Esophagus (tissue), 2 donors: ENCODE results near the gene KRIT1. TPM values are rescaled to one million over a fixed set of nuclear protein-coding genes. Genes with fewer than 3 reads are reported as not detected.

Experiments used
- H3K27ac ChIP-seq, 2 donors: one replicate each; pipeline ENCODE4 v1.5.1; 2013; ENCODE audit warnings: low read depth in 2 of 2, mild to moderate bottlenecking in 2 of 2, inconsistent platforms in 1 of 2, low read length in 1 of 2, moderate library complexity in 1 of 2
- H3K27me3 ChIP-seq, 2 donors: one replicate each; pipeline ENCODE4 v1.6.1; 2013; ENCODE audit warnings: low read length in 2 of 2, control low read depth in 1 of 2, mild to moderate bottlenecking in 1 of 2; ENCODE audit not compliant: insufficient read depth in 2 of 2, control insufficient read depth in 1 of 2
- H3K36me3 ChIP-seq, 2 donors: one replicate each; pipeline ENCODE4 v1.6.1; 2013; ENCODE audit warnings: low read length in 1 of 2; ENCODE audit not compliant: control insufficient read depth in 2 of 2, insufficient read depth in 2 of 2
- H3K4me1 ChIP-seq, 2 donors: one replicate each; pipeline ENCODE4 v1.6.1; 2013; ENCODE audit warnings: low read length in 1 of 2; ENCODE audit not compliant: control insufficient read depth in 2 of 2, insufficient read depth in 2 of 2
- H3K4me3 ChIP-seq, 2 donors: one replicate each; pipeline ENCODE4 v1.5.1; 2013; ENCODE audit warnings: low read length in 2 of 2, mild to moderate bottlenecking in 2 of 2, low read depth in 1 of 2, moderate library complexity in 1 of 2
- H3K9me3 ChIP-seq, 2 donors: one replicate each; pipeline ENCODE4 v1.6.1; 2013; ENCODE audit warnings: mild to moderate bottlenecking in 2 of 2, low read depth in 1 of 2, low read length in 1 of 2, moderate library complexity in 1 of 2; ENCODE audit not compliant: control insufficient read depth in 2 of 2, insufficient read depth in 1 of 2
- WGBS, 2 donors: extraction: QIAGEN DNeasy Blood & Tissue Kit; methylation state at CpG; one replicate each; pipeline ENCODE4 v1.1.7; 2013; 5-methylcytosine and 5-hydroxymethylcytosine counted together
- polyA plus RNA-seq, 2 donors: library from polyadenylated mRNA; stranded (reverse); fragments of 200-250 nt; gene quantifications; one replicate each; pipeline ENCODE4 v1.2.3, GENCODE V29; 2013
- donor health status: healthy with polysubstance abuse.
- donor health status: Bipolar disorder and iron deficiency.

The KRIT1 gene
- polyA plus RNA-seq, 2 donors, result 13.7 to 15.3 TPM

DNA sequence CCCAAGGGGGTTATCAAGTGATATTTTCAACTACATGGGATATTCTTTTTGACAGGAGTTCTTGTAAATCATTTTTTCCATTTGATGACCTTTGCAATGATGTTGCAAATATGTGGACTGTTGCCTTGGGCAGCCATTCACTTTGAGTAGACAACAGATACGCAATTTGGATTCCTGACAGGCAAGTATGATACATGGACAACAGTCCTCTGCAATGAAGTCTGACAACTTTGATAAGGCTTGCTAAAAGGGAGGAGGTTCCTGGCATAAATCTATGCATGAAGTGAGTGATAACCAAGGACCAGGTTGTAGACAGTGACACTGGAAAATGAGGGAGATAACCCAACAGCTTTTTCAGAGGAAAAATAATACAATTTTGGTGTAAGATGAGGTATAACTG lies 84.4 kb downstream of the KRIT1 start:
- no peak overlapping the region for H3K4me3 ChIP-seq
- no peaks in the 10 kb centered on the region for H3K36me3 ChIP-seq
- WGBS, 2 donors, result 83 to 88% methylated on average over 1 of the region's 1 CpG
- no peak overlapping the region for H3K27ac ChIP-seq
- H3K27me3 ChIP-seq, result peaks cover 0 to 2% of the 10 kb centered on the region in 2 donors
- H3K9me3 ChIP-seq, result no peaks in the 10 kb centered on the region
- no peaks in the 10 kb centered on the region for H3K4me1 ChIP-seq

DNA sequence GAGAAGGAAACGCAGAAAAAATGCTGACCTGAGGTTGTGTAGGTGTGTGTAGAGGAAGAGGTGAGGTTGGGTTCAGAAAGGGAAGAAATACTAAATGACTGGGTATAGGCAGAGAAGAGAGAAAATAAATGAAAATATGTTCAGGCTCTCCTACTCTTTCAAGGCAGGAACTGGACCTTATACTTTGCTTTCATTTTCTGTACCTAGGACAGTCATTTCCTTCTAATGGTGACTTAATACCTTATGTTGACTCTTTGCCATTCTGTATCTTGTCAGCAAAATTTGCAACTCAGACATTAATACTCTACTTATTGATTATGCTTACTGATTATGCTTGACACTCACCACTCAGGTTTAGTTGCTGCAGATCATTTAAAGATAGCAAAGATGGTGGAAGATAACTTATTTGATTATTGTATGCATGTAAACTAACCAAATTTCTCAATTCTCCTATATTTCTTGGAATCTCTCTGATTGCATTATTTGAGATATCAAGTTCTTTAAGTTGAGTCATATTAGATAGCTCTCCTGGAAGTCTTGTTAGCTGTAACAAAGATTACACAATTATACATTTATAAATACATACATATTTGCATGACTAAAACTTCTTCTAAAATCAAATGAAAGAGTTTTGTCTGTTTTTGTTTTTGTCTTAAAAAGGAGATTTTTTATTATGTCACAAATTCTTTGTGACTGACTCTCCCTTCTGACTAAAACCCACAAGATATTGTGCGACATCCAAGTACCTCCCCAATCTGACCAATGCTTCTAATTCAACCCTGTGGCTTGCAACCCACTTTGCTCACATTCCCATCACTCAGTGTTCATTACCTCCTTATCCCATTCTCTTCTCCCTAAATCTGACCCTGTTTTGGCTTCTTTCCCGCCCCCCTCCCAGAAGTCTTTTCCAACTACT lies 86.8 kb downstream of the KRIT1 start:
- H3K4me3 ChIP-seq, result no peak overlapping the region
- no peak overlapping the region for H3K27ac ChIP-seq
- H3K4me1 ChIP-seq, result no peaks in the 10 kb centered on the region
- H3K9me3 ChIP-seq, result no peaks in the 10 kb centered on the region
- peaks cover 0 to 2% of the 10 kb centered on the region in 2 donors for H3K27me3 ChIP-seq
- H3K36me3 ChIP-seq, result no peaks in the 10 kb centered on the region
- WGBS, 2 donors, result 87 to 92% methylated on average over 3 of the region's 3 CpGs

GRCh38 chr7:92156990-92157389 lies 88.7 kb downstream of the KRIT1 start:
- no peaks in the 10 kb centered on the region for H3K36me3 ChIP-seq
- no peak overlapping the region for H3K4me3 ChIP-seq
- H3K9me3 ChIP-seq, result no peaks in the 10 kb centered on the region
- H3K4me1 ChIP-seq, result no peaks in the 10 kb centered on the region
- no peaks in the 10 kb centered on the region for H3K27me3 ChIP-seq
- no peak overlapping the region for H3K27ac ChIP-seq

- H3K27me3 ChIP-seq, result no peaks in the 10 kb centered on the region
- WGBS, 2 donors, result 89 to 93% methylated on average over 1 of the region's 1 CpG
- H3K4me3 ChIP-seq, result no peak overlapping the region
- H3K27ac ChIP-seq, result no peak overlapping the region
- no peaks in the 10 kb centered on the region for H3K9me3 ChIP-seq
- H3K4me1 ChIP-seq, result no peaks in the 10 kb centered on the region
- H3K36me3 ChIP-seq, result no peaks in the 10 kb centered on the region
Observed at GRCh38 chr7:92155108-92155739, 90.5 kb downstream of the KRIT1 start.

DNA sequence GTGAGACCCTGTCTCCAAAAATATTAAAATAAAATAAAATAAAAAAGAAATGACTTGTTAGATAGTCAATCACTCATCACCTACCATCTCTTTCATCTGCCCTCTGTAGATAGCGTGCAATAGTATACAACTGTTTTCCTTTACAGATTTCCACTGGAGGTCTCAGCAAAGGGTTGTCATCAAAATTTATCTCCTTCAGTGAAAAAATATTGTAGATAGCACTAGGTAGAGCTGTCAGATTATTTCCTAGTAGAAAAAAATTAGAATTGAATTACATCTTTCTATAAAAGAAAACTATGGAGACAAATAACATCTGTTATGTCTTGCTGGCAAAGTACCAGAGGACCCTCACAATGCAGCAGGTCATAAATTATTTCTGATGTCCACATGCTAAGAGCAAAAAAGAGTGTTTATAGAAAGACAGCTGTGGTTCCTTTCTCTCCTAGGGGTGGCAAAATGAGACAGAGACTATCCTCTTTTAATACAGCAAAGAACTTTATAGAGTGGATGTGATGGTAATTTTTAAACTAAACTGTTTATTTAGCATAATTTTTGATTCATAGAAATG lies 95.2 kb downstream of the KRIT1 start:
- H3K4me1 ChIP-seq, result no peaks in the 10 kb centered on the region
- H3K27ac ChIP-seq, result no peak overlapping the region
- H3K4me3 ChIP-seq, result no peak overlapping the region
- no peaks in the 10 kb centered on the region for H3K9me3 ChIP-seq
- no peaks in the 10 kb centered on the region for H3K36me3 ChIP-seq
- H3K27me3 ChIP-seq, result no peaks in the 10 kb centered on the region
- 79 to 80% methylated on average over 1 of the region's 1 CpG for WGBS, 2 donors

- H3K4me3 ChIP-seq, result no peak overlapping the region
- no peaks in the 10 kb centered on the region for H3K27me3 ChIP-seq
- no peak overlapping the region for H3K27ac ChIP-seq
- WGBS, 2 donors, result 93 to 96% methylated on average over 5 of the region's 5 CpGs
- no peaks in the 10 kb centered on the region for H3K36me3 ChIP-seq
- no peaks in the 10 kb centered on the region for H3K4me1 ChIP-seq
- H3K9me3 ChIP-seq, result no peaks in the 10 kb centered on the region
Observed at GRCh38 chr7:92149736-92150239, 95.9 kb downstream of the KRIT1 start.

Other genes starting within 250 kb of the KRIT1 start
- gene CYP51A1, start 111.4 kb downstream of the KRIT1 start, polyA plus RNA-seq, result 10 to 100 TPM; 27.9 to 40.8 TPM
- gene LRRD1, start 66.8 kb downstream of the KRIT1 start, polyA plus RNA-seq, result under 1 TPM in 1 of 2 donors, not detected in 1; 0.01 TPM
- 1 to 10 TPM; 7.1 to 8.7 TPM for gene ANKIB1, start 60 bp upstream of the KRIT1 start, polyA plus RNA-seq
- gene GATAD1, start 201.6 kb upstream of the KRIT1 start, polyA plus RNA-seq, result 10 to 100 TPM; 10.6 to 12.2 TPM
- gene ERVW-1, start 232.0 kb upstream of the KRIT1 start, polyA plus RNA-seq, result not detected